GM19238 (cell line): ENCODE data around the gene CRYGC.

ENCODE experiments used
- DNase-seq: peaks from one replicate; pipeline ENCODE4 v3.0.0; 2011; ENCODE audit warnings: low spot score; ENCODE audit not compliant: insufficient read length

Gene CRYGC, protein sequence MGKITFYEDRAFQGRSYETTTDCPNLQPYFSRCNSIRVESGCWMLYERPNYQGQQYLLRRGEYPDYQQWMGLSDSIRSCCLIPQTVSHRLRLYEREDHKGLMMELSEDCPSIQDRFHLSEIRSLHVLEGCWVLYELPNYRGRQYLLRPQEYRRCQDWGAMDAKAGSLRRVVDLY

DNA sequence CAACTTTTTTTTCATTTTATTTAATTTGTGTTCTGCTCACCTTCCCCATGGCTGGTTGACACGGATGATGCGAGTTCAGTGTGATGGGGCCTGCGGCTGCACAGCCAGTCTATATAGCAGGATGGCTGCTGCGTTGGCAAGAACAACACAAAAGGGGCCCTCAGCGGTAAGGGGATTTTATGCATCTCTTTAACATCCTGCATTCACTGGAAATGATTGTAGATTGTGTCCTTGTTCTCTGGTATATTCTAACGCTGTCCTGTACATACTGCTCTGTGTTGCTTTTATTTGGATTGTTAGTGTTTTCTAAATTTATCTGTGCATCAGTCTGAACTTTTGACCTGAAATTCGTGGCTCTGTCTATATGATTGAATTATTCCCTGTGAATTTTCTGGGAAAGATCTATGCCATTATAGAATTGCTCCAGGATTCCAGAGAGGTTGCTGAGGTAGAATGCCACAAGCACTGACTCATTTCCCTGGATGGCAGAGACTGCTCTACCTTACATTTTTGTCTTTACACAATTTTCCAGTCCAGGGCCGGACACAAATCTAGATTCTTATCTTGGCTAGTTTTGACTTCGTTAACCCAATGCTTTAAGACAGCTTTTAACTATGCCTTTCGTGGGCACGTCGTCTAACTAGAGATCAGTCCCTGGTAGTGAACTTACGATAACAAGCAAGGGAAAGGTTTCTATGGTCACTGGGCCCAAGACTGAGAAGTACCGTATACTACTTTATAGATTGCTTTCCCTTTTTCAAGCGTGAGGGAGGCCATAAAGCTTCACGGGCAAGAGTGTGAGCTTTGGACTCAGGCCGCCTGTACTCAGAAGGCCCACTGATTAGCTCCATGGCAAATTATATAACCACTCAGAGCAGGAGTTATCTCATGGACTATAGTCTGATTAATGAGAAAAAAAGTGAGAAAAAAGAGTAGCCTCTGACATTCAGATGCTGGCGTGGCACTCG is at the start of gene CRYGC:
CRYGC (minus strand) TSS at position 85 of the 968 bp plus-strand sequence; CDS start at position 49, 36 bp downstream.
- DNase-seq = no peak

DNA sequence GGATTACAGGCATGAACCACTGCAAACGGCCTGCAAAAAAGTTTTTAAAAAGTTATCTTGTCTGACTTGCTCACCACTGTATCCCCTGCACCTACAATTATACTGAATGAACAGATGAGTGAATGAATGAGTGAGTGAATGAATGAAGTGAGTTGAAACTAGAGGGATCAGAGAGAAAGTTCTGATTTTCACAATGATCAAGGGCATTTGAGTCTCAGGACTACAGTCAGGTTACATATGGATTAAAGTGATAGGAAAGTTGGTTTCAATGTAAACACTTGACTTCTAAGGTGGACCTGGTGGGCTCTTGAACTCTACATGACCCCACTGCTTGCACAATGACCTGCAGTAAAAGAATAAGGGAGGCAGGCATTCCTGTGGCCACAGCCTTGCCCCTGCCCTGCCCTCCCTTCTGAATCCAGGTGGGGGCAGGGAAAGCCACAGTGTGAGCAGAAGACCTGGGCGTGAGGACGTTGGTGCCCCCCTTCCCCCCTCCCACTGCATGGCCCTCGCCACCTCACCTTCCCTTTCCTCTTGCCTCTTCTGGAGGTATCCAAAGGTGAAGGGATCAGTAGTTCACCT is 49.5 kb upstream of the CRYGC start:
- no peak for DNase-seq

DNA sequence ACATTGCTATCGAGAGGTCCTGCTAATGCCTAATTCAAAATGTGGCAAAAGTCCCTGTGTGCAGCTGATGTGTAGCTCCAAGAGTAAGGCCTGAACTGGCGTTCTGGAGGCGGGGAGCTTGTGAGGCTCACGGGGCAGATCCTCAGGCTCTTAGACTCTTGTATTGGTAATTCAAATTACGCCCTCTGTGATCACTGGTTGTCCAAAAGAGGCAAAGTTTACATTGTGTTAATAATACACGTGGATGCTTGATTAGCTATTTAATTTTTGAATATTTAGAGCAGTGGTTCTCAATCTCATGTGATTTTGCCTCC is 46.2 kb upstream of the CRYGC start:
- DNase-seq = no peak

DNA sequence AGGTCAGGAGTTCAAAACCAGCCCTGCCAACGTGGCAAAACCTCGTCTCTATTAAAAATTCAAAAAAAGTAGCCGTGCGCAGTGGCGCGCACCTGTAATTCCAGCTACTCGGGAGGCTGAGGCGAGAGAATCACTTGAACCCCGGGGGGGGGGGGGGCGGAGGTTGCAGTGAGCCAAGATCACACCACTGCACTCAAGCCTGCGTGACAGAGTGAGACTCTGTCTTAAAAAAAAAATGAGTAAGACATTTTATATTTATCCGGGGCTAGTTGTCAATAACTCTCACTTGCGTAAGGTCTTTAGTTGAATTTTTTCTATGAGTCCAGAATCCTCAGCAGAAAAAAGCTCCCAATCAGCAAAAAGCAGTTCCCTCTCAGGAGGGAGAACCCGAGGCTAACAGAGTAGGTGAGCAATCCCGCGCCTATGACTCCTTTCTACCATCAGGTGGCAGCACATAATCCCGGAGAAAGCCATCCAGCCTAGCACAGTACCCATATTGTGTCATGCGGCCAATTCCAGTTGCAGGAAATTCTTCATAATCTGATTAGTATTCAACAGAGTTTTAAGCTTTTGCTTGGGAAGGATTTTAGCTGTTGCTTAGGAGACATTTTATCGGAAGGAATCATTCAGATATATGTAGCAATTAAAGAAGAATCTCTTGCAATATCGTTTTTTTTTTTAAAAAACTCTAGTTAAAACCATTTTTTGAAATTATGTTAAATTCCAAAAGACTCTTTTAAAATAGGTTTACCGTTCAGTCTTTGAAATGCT is 45.6 kb upstream of the CRYGC start:
- DNase-seq = peak; percentile 42

DNA sequence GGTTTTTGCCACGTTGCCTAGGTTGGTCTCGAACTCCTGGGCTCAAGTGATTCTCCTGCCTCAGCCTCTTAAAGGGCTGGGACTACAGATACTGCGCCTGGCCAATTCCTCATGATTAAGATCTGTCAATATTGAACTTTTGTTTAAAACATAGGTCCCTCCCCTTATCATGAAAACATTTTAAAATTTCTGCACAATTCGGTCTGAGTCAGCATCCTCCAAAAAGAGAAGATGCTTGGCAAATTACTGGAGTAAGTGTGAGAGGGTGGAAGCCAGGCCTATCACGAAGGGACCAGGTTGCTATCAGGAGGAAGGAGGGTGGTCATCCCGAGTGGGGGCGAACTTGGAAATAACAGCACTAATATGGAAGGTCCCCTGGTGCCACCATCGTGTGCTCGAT is 44.5 kb upstream of the CRYGC start:
- DNase-seq = no peak

DNA sequence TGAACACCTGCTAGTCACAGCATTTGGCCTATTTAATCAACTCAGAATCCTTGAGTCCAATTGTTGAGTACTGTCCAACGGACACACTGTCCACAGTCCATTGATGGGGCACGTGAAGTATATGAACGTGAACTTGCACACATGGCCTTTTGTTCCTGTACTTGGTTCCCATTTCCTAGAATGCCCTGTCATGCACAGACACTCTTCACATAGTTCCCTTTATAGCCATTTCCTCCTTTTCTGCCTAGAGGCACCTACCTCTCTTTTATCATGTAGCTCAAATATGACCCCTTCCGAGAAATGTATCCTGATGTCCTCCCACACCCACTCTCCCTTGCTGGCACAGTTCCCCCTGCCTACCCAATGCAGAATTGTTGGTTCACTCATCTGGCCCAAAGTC is 42.5 kb upstream of the CRYGC start:
- no peak for DNase-seq

DNA sequence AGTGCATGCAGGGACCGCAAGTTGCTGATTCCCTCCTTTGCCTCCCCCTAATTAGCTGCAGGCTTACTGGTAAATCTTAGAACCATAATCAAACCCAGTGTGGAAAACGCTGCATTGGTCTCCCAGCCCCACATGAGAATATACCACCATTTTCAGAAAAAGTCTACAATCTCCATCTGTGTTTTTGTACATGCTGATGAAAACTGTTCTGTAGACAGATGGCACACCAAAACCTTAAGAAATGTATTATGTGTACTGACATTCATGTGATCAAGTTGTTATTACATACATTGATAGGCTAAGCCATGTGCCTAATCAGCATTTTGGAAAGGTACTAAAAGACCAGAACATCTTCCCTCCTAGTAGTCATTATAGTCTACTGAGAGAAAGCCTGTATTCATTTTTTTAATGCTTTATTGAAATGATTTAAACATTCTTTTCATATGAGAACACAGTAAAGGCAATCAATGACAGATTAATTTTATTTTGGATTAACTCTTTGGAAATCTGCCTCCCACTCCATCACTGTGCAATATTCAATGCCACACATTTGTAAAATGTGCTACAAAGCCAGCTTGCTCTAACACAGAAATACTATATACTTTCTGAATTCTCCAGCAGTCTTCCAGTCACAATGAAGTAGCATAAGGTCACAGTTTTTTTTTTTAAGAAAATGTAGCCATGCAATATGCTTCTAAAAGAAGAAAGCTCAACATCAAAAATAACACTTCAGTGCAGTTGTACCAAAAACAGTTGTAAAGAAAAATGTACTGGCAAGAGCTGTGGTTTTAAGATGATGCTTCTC is 35.5 kb upstream of the CRYGC start:
- no peak for DNase-seq

DNA sequence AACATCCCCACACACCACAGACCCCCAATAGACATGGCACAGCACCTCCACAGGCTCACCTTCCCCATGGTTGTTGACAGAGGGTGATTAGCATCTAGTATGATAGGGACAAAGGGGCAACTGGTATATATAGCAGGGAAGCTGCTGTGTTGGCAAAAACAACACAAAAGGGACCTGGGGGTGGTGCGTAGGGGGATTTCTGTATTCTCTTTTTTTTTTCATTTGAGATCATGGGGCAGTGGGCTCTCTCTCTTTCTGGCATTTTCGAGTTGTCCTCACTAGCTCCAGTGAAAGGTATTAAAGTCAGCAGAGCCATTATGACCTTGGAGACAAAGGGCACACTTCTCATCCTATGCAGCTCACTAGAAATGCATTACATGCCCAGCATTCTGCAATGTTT is 33.9 kb upstream of the CRYGC start, which contains the start of gene CRYGA:
CRYGA (minus strand) TSS at position 101 of the 400 bp plus-strand sequence; CDS start at position 68, 33 bp downstream.
- DNase-seq = no peak

DNA sequence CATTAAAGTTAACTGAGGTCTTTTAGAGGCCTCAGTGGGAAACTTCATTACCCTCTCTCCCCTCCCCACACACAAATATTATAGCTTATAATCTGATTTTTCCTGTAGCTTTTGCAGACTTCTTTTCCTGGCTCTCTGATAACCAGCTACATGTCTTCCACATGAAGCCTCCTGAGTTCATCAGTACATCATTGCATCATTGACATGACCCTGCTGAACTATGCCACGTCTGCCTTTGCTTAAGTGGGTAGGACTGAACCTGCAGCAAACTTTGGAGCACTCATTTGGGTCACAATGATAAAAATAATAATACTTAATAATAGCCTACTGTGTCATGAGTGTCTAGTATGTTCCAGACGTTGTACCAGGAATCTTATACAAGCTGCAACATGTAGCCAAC is 26.8 kb upstream of the CRYGC start:
- no peak for DNase-seq

DNA sequence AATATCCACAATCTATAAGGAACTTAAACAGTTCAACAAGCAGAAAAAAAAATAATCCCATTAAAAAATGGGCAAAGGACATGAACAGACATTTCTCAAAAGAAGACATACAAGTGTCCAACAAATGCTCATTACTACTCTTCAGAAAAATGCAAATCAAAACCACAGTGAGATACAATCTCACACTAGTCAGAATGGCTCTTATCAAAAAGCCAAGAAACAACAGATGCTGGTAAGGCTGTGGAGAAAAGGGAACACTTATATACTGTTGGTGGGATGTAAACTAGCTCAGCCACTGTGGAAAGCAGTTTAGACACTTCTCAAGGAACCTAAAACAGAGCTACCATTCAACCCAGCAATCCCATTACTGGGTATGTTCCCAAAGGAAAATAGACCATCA is 23.5 kb upstream of the CRYGC start:
- no peak for DNase-seq

DNA sequence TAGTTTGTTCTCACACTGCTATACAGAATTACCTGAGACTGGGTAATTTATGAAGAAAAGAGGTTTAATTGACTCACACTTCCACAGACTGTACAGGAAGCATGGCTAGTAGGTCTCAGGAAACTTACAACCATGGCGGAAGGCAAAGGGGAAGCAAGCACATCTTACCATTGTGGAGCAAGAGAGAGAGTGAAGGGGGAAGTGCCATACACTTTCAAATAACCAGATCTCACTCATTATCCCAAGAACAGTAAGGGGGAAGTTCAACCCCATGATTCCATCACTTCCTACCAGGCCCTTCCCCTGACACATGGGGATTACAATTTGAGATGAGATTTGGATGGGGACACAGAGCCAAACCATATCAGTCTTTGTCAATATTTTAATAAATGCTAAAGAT is 21.3 kb upstream of the CRYGC start:
- no peak for DNase-seq

DNA sequence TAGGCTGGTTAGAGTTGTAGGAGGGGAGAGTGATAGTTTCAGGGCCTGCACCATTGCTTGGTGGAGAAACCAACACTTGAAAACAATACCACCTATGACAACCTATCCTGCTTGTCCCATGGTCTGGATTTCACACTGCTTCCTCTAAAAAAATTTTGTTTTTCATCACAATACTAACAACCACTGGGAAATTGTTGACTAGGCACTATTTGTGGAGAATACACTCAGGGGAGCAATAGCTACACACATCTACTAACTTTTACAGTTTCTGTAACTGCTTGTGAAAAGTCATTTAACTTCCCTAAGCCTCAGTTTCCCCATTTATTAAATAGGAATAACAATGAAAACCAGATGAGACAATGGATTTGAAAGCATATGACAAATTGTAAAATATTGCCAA is 20.5 kb upstream of the CRYGC start:
- no peak for DNase-seq

DNA sequence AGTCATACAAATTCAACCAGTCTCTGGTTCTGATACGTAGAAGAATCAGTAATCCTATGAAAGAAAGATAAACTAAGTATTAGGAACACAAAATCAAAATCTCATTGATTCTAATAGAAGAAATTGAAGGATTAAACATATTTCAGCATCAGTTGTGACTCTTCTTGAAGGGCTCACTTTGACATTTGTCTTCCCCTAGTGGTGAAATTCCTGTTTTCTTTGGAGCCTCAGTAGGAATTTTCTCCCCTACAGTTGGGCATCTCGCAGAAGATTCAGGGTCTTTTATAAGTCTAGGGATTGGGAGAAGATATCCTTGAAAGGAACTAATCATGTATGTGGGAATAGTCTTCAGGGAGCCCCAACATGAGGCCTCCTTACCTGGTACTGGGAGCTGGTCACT is 19.2 kb upstream of the CRYGC start:
- no peak for DNase-seq

DNA sequence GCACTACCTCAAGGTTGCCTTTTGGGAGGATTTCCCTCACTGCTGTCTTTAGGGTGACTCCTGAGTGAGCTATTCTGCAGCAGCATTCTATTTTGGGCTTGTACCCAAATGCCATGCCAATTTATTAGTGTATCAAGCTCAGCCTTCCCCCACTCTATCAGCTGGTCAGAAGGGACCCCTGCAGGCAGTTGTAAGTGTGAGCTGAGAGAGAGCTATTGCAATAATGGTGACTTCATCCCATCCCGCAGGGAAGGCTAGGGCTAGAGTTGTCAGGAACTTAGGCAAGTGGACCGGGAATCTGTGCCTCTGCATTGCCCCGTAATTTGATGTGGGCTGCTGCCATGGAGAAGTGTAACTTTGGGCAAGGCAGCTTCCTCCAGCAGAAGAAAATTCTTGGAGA is 18.1 kb upstream of the CRYGC start:
- no peak for DNase-seq

DNA sequence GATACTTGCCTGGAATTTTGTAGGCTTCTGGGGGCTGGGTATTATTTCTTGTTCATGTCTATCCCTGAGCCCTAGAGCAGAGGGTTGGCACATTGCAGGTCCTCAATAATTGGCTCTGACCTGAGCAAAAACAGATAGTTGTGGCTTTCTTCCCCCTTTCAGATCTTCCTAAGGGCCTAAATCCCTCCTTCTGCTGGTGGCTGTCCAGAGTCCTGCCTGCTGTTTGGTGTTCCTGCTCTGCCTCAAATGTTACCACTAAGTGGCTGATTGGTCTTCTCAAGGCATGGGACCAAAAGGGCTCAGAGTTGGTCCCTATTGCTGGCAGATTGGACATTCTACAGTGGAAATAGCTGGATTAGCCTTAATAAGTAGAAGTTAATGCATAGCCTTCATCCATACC is 17.4 kb upstream of the CRYGC start:
- no peak for DNase-seq

DNA sequence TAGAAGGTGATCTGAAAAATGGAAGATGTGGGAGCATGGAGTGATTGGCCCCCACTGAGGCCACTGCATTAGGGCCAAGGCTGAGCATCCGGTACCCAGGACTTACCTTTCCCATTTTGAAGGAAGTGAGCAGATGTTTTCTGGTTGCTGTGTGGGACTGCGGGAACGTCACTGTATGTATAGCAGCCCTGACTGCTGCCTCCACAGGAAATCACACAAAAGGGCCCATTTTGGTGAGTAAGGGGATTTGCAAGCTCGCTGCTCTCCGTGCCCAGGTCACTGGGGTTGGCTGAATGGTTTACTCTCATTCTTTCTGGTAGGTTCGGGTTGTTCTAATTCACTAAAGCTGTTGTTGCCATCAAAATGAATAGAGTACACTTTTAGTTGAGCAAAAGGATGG is 16.4 kb upstream of the CRYGC start, which contains the start of gene CRYGB:
CRYGB (minus strand) TSS at position 153 of the 400 bp plus-strand sequence; CDS start at position 115, 38 bp downstream.
- DNase-seq = no peak

DNA sequence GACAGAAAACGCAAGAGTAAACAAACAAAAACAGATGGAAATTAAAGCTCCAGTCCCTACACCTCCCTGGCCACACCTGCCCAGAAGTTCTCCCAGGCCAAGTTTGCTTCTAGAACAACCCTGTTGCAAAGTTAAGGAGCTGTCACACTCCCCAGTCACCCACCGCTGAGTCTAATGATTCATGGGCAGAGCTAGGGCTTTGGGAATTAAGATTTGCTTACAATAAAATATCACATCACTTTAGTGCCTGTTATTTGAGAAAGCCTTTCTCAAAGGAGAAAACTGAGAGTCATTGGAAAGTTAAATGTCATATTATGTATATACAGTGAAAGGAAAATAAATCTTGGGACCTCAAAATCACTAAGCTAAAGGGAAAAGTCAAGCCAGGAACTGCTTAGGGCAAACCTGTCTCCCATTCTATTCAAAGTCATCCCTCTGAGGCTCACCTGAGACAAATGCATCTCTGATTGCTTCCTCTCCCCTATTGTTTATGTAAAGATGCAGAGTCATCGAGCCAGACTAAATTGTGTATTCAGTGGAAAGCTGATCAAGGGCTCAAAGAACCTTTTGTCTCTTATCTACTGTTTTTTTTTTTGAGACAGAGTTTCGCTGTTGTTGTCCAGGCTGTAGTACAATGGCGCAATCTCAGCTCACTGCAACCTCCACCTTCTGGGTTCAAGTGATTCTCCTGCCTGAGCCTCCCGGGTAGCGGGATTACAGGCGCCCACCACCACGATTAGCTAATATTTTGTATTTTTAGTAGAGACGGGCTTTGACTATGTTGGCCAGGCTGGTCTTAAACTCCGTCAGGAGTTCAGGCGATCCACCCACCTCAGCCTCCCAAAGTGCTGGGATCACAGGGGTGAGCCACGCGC is 13.5 kb upstream of the CRYGC start:
- no peak for DNase-seq

DNA sequence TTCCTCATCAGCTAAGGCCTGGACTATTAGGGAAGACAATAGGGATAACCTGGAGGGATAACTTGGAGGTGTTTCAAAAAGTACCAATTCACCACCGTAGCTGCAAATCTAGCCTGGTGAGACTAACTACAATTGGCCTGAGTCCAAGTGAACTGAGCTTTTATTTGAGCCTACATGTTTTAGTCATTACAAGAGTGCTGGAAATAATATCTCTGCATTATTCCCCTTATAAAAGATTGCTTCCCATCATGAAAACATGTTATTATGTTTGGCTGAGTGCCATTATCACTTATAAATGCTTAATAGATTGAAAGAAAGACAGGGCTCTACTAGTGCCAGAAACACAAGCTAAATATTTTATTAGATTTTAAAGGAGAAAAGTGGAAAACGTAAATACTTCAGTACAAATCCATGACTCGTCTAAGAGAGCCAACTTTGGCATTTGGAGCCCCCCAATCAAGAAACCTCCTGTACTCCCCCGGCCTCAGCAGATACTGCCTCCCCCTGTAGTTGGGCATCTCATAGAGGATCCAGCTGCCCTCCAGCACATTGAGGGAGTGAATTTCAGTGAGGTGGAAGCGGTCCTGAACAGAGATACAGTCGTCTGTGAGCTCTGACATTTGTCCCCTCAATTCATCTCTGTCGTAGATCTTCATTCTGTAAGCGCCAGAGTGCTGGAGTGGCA is 12.8 kb upstream of the CRYGC start:
- no peak for DNase-seq

DNA sequence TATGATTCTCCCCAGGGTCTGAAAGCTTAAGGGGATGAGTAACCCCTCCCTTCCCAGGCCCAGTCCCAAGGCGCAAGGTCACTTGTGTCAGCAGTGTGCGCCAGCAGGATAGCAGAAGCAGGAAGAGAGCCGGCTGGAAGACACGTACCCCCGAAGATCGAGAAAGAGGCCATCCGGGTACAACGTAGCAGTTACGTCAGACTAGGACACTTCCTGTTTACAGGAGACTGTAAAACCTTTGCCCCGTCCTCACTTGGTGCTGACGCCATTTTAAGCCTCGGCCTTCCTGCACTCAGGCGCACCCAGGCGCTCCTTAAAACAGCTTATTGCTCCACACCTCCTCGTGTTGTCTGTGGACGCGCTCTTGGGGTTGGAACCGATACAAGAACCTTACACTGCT is 9.8 kb upstream of the CRYGC start:
- no peak for DNase-seq
